Mucosa of stomach (tissue), 1 donor: ENCODE results near the gene STAMBP.
A peak's percentile ranks its signal among the peaks of the same experiment; 100 is the strongest.

Experiments used
- H3K27me3 ChIP-seq: one replicate; pipeline ENCODE4 v1.7.0; 2013; ENCODE audit warnings: mild to moderate bottlenecking, low read length; ENCODE audit not compliant: control insufficient read depth, insufficient read depth
- H3K36me3 ChIP-seq: one replicate; pipeline ENCODE4 v1.7.0; 2013; ENCODE audit warnings: low read length; ENCODE audit not compliant: control insufficient read depth, insufficient read depth
- H3K4me1 ChIP-seq: one replicate; pipeline ENCODE4 v1.7.0; 2013; ENCODE audit warnings: mild to moderate bottlenecking, low read length; ENCODE audit not compliant: control insufficient read depth, insufficient read depth
- H3K4me3 ChIP-seq: one replicate; pipeline ENCODE4 v1.7.0; 2013; ENCODE audit warnings: low read length
- H3K9ac ChIP-seq: one replicate; pipeline ENCODE4 v1.7.0; 2013; ENCODE audit warnings: mild to moderate bottlenecking, low read length, moderate library complexity
- H3K9me3 ChIP-seq: one replicate; pipeline ENCODE4 v1.7.0; 2013; ENCODE audit warnings: mild to moderate bottlenecking, low read length, moderate library complexity; ENCODE audit not compliant: control insufficient read depth
- donor health status: Pancreatic carcinoma.

STAMBP gene

GRCh38 chr2:73823416-73823815 lies 5.3 kb upstream of the STAMBP start:
- Histone ChIP-seq H3K4me1 (peaks cover 5% of the 10 kb centered on the region), H3K4me3 (no peak overlapping the region), H3K9ac (no peak overlapping the region), H3K27me3 (no peaks in the 10 kb centered on the region), H3K9me3 (no peaks in the 10 kb centered on the region), H3K36me3 (no peaks in the 10 kb centered on the region)

- Histone ChIP-seq H3K9me3 (no peaks in the 10 kb centered on the region), H3K4me1 (peaks cover 5% of the 10 kb centered on the region), H3K9ac (no peak overlapping the region), H3K4me3 (no peak overlapping the region), H3K27me3 (no peaks in the 10 kb centered on the region), H3K36me3 (no peaks in the 10 kb centered on the region)
Measured at GRCh38 chr2:73823916-73824523, 4.7 kb upstream of the STAMBP start.

- peaks cover 13% of the 10 kb centered on the region for H3K4me1 ChIP-seq
- no peaks in the 10 kb centered on the region for H3K36me3 ChIP-seq
- no peaks in the 10 kb centered on the region for H3K9me3 ChIP-seq
- no peak overlapping the region for H3K9ac ChIP-seq
- no peak overlapping the region for H3K4me3 ChIP-seq
- H3K27me3 ChIP-seq, result no peaks in the 10 kb centered on the region
Measured at GRCh38 chr2:73825408-73825807, 3.4 kb upstream of the STAMBP start.

DNA sequence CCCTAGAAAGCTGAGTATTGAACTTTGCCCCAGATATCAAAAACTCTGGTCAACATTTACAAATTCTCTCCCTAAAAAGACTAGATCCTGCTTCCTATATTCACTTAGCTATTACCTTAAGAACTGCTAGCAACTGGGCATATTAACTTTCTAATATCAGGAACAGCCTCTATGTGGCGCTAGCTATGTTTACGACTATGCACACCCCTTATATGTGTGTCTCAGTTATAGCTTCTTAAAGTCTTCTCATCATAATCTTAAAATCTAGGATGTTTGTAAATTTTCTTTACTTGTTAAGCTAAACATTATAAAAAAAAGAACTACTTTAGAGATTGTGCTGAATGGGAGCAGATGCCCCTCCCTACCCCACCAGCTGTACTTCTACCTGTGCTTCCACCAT lies 1.7 kb upstream of the STAMBP start:
- Histone ChIP-seq H3K9ac (no peak overlapping the region), H3K36me3 (no peaks in the 10 kb centered on the region), H3K4me1 (peaks cover 18% of the 10 kb centered on the region), H3K27me3 (no peaks in the 10 kb centered on the region), H3K4me3 (no peak overlapping the region), H3K9me3 (no peaks in the 10 kb centered on the region)

DNA sequence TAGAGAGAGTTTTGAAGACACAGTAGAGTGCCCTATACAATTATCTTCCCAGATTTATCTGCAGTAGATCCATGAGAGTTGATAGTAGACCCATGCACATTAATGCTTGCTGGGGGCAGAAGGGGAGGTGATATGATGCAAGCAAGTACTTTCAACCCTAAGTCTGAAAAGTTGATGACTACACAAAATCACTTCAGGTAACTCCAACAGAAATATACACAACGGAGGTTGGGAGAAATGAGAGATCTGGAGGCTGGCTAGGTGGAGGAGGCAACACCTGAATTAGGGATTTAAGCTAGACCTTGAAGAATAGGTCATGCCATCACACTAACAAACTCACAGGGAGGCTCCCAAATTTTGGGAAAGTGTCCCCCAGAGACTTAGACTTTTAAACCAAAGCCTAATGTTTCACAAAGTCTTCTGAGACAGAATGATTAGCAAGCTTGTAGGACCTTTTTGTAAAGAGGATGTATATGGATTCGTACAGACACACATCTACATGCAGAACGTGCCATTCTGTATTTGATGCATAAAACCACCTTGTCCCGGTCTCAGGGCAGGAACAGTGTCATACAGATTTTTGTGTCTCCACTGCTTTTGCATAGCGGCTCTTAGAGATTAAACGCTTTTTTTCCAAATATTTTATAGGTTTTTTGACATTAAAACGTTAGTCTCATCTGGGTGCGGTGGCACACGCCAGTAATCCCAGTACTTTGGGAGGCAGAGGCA lies 937 bp upstream of the STAMBP start:
- Histone ChIP-seq H3K27me3 (no peaks in the 10 kb centered on the region), H3K9ac (no peak overlapping the region), H3K4me3 (no peak overlapping the region), H3K9me3 (no peaks in the 10 kb centered on the region), H3K36me3 (peaks cover 3% of the 10 kb centered on the region), H3K4me1 (peaks cover 18% of the 10 kb centered on the region)

DNA sequence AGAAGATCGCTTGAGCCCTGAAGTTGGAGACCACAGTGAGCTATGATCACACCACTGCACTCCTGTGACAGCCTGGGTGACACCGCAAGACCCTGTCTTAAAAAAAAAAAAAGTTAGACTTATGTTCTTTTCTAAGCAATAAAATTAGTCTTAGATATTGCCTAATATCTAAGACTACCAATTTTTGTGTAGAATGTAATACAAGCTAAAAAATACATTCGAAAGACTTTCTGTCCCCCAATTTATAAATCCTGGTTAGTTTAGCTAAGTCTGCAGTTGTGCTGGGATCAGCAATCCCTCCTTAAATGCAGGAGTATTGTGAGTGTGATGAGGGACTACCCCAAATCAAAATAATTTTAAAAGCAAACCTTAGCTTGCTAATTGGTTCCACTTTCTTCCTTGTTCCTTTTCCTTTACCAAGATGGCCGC lies 358 bp upstream of the STAMBP start:
- no peaks in the 10 kb centered on the region for H3K27me3 ChIP-seq
- H3K4me3 ChIP-seq, result peak overlapping the region; percentile 82
- peaks cover 18% of the 10 kb centered on the region for H3K4me1 ChIP-seq
- peak overlapping the region; percentile 91 for H3K9ac ChIP-seq
- no peaks in the 10 kb centered on the region for H3K9me3 ChIP-seq
- H3K36me3 ChIP-seq, result peaks cover 3% of the 10 kb centered on the region

- Histone ChIP-seq H3K4me1 (peaks cover 18% of the 10 kb centered on the region), H3K4me3 (no peak overlapping the region), H3K9me3 (no peaks in the 10 kb centered on the region), H3K9ac (no peak overlapping the region), H3K36me3 (peaks cover 6% of the 10 kb centered on the region), H3K27me3 (no peaks in the 10 kb centered on the region)
Measured at GRCh38 chr2:73830871-73831401, 2.2 kb downstream of the STAMBP start.

GRCh38 chr2:73832930-73833329 lies 4.2 kb downstream of the STAMBP start:
- peaks cover 18% of the 10 kb centered on the region for H3K4me1 ChIP-seq
- H3K36me3 ChIP-seq, result peaks cover 6% of the 10 kb centered on the region
- H3K4me3 ChIP-seq, result no peak overlapping the region
- H3K9me3 ChIP-seq, result no peaks in the 10 kb centered on the region
- H3K9ac ChIP-seq, result no peak overlapping the region
- no peaks in the 10 kb centered on the region for H3K27me3 ChIP-seq

DNA sequence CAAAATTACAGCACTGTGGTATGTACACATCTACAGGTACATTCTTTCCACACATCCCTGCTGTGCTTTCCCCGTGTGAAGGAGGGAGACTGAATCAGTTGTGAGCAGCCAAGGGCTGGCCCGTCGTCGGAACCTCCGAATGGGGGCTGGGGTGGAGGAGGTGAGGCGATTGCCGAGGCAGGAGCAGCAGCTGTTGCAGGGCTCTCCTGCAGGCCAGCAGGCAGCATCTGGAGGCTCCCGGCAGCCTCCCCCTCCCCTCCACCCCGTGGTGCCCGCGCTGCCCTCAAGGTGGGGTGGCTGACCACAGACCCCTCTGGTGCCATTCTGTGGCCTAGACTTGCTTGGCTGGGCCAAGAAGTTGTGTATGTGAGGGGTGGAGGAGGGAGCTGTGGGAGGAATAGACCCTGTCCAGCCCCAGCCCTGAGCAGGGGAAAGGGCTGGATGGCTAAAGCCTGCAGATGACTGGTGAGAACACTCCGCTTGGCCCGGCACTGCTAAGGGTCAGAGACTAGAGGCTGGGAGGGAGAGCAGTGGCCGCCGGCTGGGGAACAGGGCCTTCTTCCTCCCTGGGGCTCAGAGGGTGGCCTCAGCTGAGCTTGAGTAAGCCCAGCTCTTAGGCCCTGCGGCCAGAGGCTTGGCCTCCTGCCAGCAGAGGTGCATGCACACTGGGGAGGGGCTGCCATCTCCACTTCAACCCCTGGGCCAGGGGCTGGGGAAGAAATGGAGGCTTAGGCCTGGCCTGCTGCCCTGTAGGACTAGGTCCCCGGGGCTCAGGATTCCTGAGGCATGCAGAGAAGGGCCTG lies 7.6 kb downstream of the STAMBP start:
- peaks cover 2% of the 10 kb centered on the region for H3K4me1 ChIP-seq
- H3K9me3 ChIP-seq, result no peaks in the 10 kb centered on the region
- no peaks in the 10 kb centered on the region for H3K27me3 ChIP-seq
- H3K4me3 ChIP-seq, result no peak overlapping the region
- peaks cover 6% of the 10 kb centered on the region for H3K36me3 ChIP-seq
- no peak overlapping the region for H3K9ac ChIP-seq

GRCh38 chr2:73837847-73838585 lies 9.3 kb downstream of the STAMBP start:
- Histone ChIP-seq H3K4me3 (no peak overlapping the region), H3K9ac (no peak overlapping the region), H3K27me3 (no peaks in the 10 kb centered on the region), H3K9me3 (no peaks in the 10 kb centered on the region), H3K4me1 (peaks cover 12% of the 10 kb centered on the region), H3K36me3 (peaks cover 3% of the 10 kb centered on the region)

DNA sequence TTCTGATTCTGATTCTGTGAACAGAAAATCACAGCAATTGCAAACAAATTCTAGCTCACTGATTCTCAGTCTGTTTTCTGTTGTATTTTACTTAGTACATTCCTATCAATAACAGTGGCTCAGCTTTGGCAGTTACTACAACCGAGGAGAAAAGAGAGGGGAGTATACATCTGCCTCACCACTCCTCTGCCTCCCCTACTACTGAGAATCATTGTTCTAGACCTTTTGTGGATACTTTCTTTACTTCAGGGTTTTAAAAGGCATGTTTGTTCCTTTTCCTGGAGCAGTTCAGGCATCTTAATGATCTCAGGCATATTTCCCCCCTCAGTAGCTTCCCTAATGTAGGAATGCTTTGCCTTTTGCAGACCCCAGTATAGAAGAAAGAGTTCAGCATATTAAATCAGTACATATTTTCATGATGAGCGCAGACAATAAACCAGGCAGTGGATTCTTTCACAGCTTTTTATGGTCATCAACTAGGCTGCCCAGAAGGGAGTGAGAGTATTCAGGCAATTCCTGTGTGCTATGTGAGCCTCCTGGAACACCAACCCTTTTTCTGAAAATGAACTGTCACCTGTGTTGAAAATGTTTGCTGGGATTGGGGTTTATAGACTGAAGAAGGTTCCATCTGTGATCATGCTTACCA lies 10.3 kb downstream of the STAMBP start:
- Histone ChIP-seq H3K36me3 (peaks cover 3% of the 10 kb centered on the region), H3K9me3 (no peaks in the 10 kb centered on the region), H3K9ac (no peak overlapping the region), H3K4me3 (no peak overlapping the region), H3K4me1 (peaks cover 12% of the 10 kb centered on the region), H3K27me3 (no peaks in the 10 kb centered on the region)
